Measurements from ENCODE around the gene SPTBN4. TPM values are rescaled to one million over a fixed set of nuclear protein-coding genes. Genes with fewer than 3 reads are reported as not detected.
"Not testable (repeated sequence)": the region's sequence is repeated elsewhere in the genome, so short reads cannot be mapped to it uniquely, and the experiment has no call there.

Gene SPTBN4
- 27.5 TPM for total RNA-seq

DNA sequence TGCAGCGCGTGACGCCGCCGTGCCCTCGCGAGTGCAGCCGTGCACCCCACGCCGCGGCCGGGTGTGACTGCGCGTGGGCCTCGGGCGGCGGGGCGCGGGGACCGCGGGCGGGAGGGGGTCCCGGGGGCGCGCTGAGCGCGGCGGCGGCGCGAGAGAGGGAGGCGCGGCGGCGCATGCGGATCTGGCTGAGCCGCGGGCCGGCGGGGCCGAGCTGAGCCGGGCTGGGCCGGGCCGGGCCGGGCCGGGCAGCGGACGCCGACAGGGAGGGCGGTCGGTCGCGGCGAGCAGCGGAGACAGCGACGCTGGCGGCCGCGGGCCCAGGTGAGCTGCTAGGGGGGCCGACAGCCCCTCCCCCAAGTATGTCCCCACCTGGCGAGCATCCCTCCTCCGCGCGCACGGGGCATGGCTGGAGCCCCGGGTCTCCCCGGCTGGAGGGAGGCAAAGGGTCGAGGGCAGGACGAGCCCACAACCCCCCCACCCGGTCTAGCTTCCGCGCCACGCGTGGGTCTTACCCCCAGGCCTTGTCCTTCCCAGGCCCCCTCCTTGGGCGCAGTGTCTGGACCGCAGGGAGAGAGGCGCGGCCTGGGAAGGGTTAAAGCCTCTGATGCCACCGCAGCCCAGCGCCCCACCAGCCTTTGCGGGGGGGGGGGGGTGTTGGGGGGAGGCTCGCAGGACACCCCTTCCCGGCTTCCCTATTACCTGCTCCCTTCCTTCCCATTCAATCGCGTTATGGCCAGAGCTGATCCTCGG lies at the start of gene SPTBN4:
TSS of gene SPTBN4 (plus strand) at position 17 of the 750 bp plus-strand sequence. CDS start 5,621 bp downstream, outside the sequence.
- DNase-seq: no peak

DNA sequence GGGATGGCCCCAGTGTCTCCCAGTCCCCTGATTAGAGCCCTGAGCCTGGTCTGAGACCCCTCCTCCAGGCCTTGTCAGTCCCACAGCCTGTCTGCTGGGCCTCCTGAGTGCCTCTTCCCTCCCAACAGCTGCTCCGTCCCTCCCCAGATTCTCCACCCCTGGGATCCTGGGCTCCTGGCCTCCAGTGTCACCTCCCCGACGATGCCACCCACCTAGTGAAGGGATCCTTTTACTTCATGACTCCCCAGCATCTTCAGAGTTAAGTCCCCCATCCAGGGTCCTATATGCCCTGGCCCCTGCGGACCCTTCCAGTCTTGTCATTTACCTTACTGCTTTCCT lies 49.2 kb upstream of the SPTBN4 start:
- DNase-seq: no peak

DNA sequence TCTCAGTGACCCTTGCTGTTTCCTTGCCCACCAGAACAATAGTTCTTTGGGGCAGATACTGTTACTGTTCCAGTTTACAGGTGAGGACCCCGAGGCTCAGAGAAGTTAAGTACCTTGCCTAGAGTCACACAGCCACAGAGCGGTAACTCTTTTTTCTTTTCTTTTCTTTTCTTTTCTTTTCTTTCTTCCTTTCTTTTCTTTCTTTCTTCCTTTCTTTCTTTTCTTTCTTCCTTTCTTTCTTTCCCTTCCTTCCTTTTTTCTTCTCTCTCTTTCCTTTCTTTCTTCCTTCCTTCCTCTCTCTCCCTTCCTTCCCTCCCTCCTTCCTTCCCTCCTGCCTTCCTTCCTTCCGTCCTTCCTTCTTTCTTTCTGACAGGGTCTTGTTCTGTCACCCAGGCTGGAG lies 48.8 kb upstream of the SPTBN4 start:
- no peak for DNase-seq

DNA sequence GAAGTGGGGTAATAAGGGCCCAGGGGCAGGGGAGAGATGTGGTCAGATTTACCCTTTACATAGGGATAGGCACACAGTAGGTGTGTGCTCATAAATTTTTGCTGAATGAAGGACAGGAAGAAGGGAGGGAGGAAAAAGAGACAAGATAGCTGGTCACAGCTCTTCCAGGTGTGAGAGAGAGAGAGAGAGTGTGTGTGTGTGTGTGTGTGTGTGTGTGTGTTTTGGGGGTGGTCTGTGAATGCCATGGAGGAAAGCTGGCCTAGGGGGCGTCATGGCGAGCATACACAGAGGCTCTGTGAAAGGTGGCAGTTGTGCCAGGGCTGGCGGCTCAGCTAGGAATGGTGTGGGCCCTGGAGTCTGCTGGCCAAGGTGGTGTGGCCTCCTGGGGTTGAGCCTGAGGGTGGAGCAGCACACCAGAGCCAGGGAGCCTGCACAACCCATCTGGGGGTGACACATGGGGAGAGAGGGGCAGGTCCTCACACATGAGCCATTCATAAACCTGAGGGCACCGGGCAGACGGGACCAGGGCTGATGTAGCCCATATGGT lies 47.7 kb upstream of the SPTBN4 start:
- DNase-seq: no peak

DNA sequence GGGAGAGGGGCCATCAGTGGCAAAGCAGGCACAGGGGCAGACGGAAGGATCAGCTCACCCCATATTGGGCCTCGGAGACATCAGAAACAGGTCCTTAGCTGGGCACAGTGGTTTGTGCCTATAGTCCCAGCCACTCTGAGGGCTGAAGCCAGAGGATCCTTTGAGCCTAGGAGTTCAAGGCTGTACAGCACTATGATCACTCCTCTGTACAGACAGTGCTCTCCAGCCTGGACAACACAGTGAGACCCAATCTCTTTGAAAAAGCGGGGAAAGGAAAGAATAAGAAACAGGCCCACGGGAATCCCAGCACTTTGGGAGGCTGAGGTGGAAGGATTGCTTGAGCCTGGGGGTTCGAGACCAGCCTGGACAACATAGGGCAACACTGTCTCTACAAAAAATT lies 47.0 kb upstream of the SPTBN4 start:
- DNase-seq: no peak

DNA sequence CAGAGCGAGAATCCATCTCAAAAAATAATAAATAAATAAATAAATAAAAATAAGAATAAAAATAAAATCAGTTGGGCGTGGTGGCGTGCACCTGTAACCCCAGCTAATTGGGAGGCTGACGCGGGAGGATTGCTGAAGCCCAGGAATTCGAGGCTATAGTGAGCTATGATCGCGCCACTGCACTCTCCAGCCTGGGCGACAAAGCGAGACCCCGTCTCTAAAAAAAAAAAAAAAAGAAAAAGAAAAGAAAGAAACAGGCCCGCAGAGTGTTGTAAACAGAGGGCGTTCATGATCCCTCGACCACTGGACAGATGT lies 46.4 kb upstream of the SPTBN4 start:
- no peak for DNase-seq

DNA sequence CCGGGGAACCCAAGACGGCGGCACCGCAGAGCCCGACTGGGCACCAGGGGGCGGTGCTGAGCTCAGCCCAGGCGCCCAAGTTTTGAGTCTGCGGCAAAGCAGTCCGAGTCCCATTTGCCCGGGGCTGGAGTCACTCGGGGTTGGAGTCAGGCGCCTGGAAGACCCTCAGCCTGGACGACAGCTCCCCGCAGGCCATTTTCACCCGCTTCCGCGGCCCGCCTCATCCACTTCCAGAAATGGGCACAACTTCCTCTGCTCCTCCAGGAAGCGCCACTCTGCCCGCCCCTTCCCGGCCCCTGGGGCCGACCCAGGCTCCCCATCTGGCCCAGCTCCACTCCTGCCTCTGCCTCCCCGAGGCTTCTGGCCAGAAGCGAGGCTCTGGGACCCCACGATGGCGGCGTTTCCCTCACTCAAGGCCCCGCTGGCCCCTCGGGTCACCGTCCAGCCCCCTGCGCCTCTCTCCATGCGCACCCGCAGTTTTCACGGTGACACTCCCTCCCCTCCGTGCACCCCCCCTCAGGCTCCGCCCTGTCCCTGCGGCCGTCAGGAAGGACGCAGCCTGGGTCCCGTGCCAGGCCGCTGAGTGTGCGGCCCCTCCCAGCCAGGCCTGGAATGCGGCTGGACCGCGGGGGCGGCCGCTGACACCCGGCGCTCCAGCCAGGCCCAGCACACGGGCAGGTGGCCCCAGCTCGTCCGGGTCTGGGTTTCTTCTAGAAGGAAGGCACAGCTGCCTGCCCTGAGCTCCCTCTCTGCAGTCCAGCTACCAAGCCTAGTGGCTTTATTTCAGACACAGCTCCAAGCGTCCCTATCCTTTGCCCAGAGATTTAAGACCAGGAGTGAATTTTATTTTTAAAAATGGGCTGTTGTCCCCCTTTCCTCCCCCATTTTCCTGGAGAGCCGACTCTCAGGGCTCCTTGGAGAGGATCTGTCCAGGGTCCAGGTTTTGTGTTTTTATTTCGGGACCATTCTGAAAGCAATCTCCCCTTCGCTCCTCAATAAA lies 45.7 kb upstream of the SPTBN4 start:
- peak; percentile 92 for DNase-seq

DNA sequence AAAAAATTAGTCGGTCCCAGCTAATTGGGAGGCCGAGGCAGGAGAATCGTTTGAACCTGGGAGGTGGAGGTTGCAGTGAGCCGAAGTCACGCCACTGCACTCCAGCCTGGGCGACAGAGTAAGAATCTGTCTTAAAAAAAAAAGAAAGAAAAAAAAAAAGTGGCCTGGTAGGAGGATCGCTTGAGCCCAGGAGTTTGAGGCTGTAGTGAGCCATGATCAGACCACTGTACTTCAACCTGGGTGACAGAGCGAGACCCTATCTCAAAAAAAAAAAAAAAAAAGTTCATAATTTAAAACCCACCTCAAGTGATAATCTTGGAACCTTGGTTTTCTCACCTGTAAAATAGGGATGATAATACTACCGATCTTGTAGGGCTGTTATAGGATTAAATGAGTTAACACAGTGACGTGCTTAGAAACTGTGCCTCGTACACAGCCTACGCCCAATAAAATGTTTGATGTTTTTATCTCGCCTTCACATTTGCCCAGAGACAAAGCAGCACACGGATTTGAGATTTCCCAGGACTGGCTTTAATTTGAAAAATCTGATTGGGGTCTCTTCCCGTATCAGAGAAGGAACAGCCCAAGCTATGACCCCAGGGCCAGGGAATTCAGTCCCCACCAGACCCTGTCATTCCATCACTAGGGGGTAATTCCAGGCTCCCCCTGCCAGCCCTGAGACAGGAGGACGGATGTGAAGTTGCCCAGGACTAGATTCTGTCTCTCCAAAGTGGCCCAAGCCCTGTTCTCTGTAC lies 44.6 kb upstream of the SPTBN4 start:
- DNase-seq: no peak

DNA sequence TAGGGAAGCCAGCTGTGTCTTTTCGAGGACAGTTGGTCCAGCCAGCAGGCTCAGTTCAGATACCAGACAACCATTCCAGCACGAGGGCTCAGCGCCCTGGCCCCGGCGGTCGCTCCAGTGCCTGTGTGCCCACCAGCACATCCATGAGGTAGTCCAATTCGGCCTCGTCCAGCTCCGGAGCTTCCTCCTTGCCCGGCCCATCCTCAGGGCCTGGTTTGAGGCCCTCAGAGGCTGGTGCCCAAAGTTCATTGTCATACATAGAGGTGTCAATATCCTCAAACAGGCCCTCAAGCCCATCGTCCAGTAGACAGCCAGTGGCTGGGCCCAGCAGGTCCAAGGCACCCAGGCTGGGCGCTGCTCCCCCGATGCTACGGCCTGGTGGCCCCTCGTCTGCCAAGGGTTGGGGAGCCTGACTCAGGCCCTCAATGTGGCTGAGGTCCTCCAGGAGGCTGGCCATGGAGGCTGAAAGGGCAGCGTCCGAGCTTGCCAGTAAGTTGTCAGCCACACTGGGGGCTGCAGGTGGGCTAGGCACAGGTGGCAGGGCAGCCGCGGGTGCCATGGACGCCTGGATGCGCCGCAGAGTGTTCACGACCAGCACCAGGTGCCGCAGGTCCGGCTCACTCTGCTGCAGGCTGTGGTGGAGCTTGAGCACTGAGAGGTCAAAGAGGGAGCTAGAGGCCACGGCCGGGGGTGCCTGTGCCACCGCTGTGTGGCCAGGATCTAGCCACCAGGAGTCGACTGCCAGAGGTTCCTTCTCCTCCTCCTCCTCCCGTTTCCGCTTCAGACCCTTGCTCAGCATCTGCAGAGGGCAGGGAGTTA lies 43.8 kb upstream of the SPTBN4 start:
- DNase-seq: no peak

DNA sequence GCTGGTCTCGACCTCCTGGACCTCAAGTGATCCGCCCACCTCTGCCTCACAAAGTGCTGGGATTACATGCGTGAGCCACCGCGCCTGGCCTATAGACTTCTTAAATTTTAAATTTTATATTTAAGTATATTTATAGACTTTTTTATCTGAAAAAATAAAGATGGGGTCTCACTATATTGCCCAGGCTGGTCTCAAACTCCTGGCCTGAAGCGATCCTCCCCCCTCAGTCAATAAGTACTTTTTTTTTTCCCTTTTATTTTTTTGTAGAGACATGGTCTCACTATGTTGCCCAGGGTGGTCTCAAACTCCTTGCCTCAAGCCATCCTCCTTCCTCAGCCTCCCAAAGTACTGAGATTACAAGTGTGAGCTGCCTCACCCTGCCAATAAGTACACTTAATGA lies 42.9 kb upstream of the SPTBN4 start:
- no peak for DNase-seq

DNA sequence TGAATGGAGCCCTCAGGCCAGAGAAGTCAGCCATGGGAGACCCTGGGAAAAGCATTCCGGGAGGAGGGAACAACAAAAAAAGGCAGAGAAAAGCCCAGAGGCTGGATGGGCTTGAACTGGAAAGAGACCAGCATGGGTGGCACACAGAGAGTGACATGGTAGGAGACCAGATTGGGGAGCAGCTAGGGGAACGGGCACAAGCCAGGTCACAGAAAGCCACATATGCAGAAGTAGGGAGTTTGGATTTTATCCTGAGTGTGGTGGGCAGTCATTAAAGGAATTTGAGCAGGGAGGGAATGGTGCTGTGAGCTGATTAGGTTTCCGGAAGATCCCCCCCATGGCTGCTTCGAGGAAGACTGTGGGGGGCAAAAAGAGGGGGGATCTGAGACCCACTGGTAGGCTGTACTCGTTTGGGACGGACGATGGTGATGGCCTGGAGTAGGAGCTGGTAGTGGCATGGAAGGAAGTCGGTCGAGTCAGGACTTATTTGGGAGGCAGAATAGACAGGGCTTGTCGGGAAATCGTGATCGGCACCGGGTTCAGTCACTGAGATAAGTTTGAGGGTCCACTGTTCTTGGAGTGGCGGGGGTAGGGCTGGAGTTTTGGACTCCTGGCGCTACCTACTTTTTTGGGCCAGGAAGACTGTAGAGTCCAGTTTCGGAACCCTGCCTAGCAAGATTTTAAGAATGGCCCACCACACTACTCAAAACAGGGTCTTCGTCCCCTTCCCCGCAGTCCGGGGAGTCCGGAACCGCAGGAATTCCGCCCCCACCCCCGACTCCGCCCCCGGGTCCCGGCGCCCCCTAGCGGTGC lies 42.0 kb upstream of the SPTBN4 start:
- DNase-seq: no peak

DNA sequence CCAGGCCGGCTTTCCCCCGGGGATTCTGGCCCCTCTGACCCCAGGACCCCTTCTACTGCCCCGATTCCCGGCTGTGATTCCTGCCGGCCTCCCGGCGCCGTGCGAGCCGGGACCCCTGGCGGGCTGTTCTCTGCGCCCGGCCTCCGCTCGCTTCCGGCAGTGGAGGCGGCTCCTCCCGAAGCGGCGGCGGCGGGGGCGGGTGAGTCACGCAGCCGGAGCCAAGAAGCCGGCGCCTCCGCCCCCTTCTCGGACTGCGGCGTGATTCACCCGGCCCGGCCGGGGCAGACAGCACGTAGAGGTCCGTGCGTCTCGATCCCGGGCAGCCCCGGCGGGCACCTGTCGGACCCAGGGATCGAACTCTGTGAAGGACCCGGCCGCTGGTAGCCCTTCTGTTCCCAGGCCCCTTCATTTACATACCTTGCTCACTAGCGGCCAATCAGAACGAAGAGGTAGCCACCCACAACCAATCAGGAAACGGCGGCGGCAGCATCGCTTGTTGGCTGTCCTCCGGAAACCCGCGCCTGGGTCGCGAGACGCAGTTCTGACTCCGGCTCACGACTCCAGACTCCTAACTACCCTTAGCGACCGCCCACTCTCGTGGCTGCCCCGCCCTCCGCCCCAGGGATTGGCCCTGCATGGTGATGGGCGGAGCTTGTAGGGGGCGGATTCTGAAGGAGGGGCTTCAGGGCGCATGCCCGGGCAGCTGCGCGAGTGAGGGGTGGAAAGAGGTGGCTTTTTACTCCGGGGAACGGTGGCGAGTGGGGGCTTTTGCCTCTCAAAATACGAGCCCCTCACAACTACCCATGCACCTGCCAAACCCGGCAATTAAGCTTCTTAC lies 41.1 kb upstream of the SPTBN4 start, which contains the start of gene SERTAD1:
TSS of gene SERTAD1 (minus strand) at position 543 of the 838 bp plus-strand sequence. CDS start 2,446 bp downstream, outside the sequence.
- DNase-seq: peak; percentile 100

DNA sequence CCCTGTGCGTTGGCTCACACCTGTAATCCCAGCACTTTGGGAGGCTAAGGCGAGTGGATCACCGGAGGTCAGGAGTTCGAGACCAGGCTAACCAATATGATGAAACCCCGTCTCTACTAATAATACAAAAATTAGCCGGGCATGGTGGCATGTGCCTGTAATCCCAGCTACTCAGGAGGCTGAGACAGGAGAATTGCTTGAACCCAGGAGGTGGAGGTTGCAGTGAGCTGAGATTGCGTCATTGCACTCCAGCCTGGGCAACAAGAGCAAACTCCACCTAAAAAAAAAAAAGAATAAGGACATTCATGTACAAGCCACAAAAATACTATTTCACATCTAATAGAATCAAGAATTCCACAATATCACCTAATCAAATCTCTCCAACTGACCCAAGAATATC lies 38.6 kb upstream of the SPTBN4 start:
- DNase-seq: not testable (repeated sequence)

DNA sequence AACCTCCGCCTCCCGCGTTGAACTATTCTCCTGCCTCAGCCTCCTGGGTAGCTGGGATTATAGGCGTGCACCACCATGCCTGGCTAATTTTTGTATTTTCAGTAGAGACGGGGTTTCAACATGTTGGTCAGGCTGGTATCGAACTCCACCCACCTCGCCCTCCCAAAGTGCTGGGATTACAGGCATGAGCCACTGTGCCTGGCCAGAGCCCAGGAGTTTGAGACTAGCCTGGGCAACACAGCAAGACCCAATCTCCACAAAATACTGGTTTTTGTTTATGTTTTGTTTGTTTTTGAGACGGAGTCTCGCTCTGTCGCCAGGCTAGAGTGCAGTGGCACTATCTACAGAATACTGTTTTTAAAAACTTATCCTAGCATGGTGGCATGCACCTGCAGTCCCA lies 36.6 kb upstream of the SPTBN4 start:
- DNase-seq: not testable (repeated sequence)

DNA sequence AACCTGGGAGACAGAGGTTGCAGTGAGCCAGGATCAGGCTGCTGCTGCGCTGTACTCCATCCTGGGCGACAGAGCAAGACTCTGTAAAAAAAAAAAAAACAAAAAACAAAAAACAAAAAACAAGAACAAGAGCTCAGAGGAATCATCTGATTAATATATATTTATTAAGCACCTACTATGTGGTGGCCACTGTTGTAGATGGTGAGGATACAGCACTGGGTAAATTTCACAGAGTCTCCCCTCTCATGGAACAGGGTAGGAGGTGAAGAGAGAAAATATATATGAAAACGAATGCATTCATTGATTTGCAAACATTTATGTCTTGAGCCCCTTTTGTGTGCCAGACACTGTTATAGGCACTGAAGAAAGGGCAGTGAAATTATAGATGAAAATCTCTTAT lies 35.1 kb upstream of the SPTBN4 start:
- DNase-seq: no peak

DNA sequence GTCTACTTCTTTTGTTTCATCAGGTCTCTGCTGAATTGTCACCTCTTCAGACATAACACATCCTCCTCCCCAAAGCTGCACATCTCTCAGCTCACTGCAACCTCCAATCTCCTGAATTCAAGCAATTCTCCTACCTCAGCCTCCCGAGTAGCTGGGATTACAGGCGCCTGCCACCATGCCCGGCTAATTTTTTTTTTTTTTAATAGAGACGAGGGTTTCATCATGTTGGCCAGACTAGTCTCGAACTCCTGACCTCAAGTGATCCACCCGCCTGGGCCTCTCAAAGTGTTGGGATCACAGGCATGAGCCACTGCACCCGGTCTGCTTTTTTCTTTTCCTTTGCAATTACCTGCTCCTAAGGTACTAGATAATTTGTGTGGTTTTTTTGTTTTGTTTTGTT lies 34.0 kb upstream of the SPTBN4 start:
- DNase-seq: not testable (repeated sequence)

DNA sequence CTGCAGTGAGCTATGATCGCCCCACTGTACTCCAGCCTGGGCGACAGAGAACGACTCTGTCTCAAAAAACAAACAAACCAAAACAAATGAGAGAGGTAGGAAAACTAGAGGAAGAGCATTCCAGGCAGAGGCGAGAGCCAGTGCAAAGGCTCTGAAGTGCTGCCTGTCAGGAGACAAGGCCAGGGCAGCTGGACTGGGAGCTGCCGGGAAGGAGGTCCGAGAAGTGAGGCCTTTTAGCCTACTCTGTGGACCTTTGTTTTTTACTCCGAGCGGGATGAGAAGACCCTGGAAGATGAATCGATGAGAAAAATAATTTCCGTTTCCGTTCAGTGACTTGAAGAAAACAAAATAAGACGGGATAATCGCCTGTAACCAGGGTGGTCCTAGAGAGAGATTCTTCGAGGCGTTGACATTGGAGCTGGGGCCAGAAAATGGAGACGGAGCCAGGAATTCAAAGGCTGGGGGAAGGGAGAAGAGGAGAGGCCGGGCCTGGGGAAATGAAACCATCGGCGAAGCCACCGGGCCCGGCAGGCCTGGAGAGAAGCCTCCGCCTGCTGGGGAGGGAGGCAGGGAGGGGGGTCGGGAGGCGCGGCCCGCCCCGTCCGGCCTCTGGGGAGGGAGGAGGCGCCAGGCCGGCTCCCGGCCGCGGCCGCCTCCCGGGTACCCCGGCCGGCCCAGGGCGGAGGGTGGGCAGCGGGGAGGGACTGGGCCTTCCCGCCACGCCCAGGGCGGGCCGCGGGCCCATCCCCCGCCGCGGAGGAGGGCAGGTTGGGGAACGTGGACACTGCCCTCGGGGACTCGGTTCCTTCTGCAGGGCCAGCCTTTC lies 33.2 kb upstream of the SPTBN4 start:
- peak; percentile 66 for DNase-seq

DNA sequence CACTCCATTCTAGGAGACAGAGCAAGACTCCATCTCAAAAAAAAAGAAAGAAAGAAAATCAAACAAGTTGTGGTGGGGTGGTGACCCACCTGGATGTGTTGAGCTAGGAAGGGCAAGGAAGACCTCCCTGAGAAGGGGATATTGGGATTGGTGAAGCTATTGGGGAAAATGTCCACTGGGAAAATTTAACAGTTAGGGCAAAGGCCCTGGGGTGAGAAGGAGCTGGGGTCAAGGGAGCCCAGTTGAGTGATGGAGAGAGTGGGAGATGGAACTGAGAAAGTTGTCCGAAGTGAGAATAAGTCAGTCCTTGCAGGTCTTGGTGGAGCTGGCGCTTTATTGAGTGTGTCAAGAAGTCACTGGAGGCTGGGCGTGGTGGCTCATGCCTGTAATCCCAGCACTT lies 28.5 kb upstream of the SPTBN4 start:
- no peak for DNase-seq

Measured in occipital lobe (tissue), 2 donors.